K562 (cell line): Measurements from ENCODE around the gene RNF26. TPM values are rescaled to one million over a fixed set of nuclear protein-coding genes. Genes with fewer than 3 reads are reported as not detected.

Experiments used
- CBX3 ChIP-seq, 2 experiments: IDR thresholded peaks; 1 replicate in 1 of 2; 2 replicates in 1 of 2; pipeline ENCODE4 v1.6.1; 2012; ENCODE audit warnings: inconsistent platforms in 2 of 2, low read length in 2 of 2, borderline replicate concordance in 1 of 2, control low read depth in 1 of 2
- FOXK2 ChIP-seq, 2 experiments: fragments of 450-650 bp; IDR thresholded peaks in 1 of 2; conservative IDR thresholded peaks in 1 of 2; 2 replicates each; pipeline ENCODE4 v1.6.1; 2016; ENCODE audit warnings: low read depth in 2 of 2, mild to moderate bottlenecking in 1 of 2
- LEF1 ChIP-seq: fragments of 450-650 bp; IDR thresholded peaks from 2 replicates; pipeline ENCODE4 v1.6.1; 2016; ENCODE audit warnings: mild to moderate bottlenecking
- NR3C1 ChIP-seq: sonication (generic); formaldehyde crosslinking; IDR thresholded peaks from 2 replicates; pipeline ENCODE4 v1.8.1; 2022; ENCODE audit warnings: missing genetic modification reagents
- OTX1 ChIP-seq: fragments of 450-650 bp; formaldehyde crosslinking; IDR thresholded peaks from 2 replicates; pipeline ENCODE4 v1.4.0; 2022; ENCODE audit warnings: mild to moderate bottlenecking
- POLR2B ChIP-seq: fragments of 450-650 bp; IDR thresholded peaks from 2 replicates; pipeline ENCODE4 v1.6.1; 2018; ENCODE audit warnings: low read depth; ENCODE audit not compliant: partially characterized antibody
- RBM34 ChIP-seq: fragments of 200-400 bp; formaldehyde crosslinking; IDR thresholded peaks from 2 replicates; pipeline ENCODE4 v1.6.1; 2018; ENCODE audit warnings: low read length, borderline replicate concordance; ENCODE audit not compliant: insufficient read depth
- TEAD4 ChIP-seq, 2 experiments: sonication (generic) in 1 of 2; formaldehyde crosslinking in 1 of 2; IDR thresholded peaks; 2 replicates each; pipeline versions ENCODE4 v1.6.1 to v1.8.0; 2012 to 2022; ENCODE audit warnings: borderline replicate concordance in 1 of 2, inconsistent platforms in 1 of 2, low read length in 1 of 2, mild to moderate bottlenecking in 1 of 2, missing genetic modification reagents in 1 of 2
- ZNF175 ChIP-seq: fragments of 200-800 bp; sonication (Bioruptor generic); IDR thresholded peaks from 2 replicates; pipeline ENCODE4 v1.6.1; 2016; ENCODE audit warnings: low read depth, mild to moderate bottlenecking, missing genetic modification characterization, missing compliant biosample characterization
- polyA plus RNA-seq, 8 experiments: library from polyadenylated mRNA; depleted of rRNA in 4 of 8; stranded (reverse) in 5 of 8; unstranded in 3 of 8; fragments of >200 nt; fragmentation: Nextera tagmentation in 2 of 8; fragmentation: Illumina TruSeq in 1 of 8; extraction: Ambion mirVana in 2 of 8; extraction: Trizol in 1 of 8; gene quantifications; 2 replicates each; pipeline versions ENCODE4 v1.2.1 to v1.2.3, GENCODE V29; 2011 to 2014; ENCODE audit warnings: inconsistent platforms in 1 of 8, missing spikeins in 1 of 8
- total RNA-seq, 7 experiments: library from RNA; depleted of rRNA in 6 of 7; stranded (reverse); fragments of >200 nt in 6 of 7; fragmentation: Illumina TruSeq in 2 of 7; extraction: Trizol in 2 of 7; gene quantifications; 2 replicates each; pipeline versions ENCODE4 v1.2.1 to v1.2.3, GENCODE V29; 2011 to 2021; ENCODE audit warnings: low replicate concordance in 1 of 7
- TF ChIP-seq, protein P1 (sequence below): sonication (generic); formaldehyde crosslinking; IDR thresholded peaks from 2 replicates; pipeline ENCODE4 v1.8.1; 2023; ENCODE audit warnings: missing genetic modification reagents, mild to moderate bottlenecking, borderline replicate concordance
- TF ChIP-seq, protein P2 (sequence below): sonication (generic); formaldehyde crosslinking; IDR thresholded peaks from 2 replicates; pipeline ENCODE4 v1.8.0; 2022; ENCODE audit warnings: missing genetic modification reagents, mild to moderate bottlenecking, borderline replicate concordance
- TF ChIP-seq, protein P3 (sequence below): fragments of 150-350 bp; conservative IDR thresholded peaks from 2 replicates; pipeline ENCODE4 v1.6.1; 2014; ENCODE audit warnings: low read length
- TF ChIP-seq, protein P4 (sequence below): sonication (generic); formaldehyde crosslinking; IDR thresholded peaks from 2 replicates; pipeline ENCODE4 v1.8.1; 2023; ENCODE audit warnings: mild to moderate bottlenecking, missing genetic modification reagents

RNF26 gene
- total and polyA plus RNA-seq, 9 of the 15 experiments (the other 6 are each of a cell fraction or from before 2014, with no cell fraction given), result 5.3 to 53.6 (median 12.7) TPM

DNA sequence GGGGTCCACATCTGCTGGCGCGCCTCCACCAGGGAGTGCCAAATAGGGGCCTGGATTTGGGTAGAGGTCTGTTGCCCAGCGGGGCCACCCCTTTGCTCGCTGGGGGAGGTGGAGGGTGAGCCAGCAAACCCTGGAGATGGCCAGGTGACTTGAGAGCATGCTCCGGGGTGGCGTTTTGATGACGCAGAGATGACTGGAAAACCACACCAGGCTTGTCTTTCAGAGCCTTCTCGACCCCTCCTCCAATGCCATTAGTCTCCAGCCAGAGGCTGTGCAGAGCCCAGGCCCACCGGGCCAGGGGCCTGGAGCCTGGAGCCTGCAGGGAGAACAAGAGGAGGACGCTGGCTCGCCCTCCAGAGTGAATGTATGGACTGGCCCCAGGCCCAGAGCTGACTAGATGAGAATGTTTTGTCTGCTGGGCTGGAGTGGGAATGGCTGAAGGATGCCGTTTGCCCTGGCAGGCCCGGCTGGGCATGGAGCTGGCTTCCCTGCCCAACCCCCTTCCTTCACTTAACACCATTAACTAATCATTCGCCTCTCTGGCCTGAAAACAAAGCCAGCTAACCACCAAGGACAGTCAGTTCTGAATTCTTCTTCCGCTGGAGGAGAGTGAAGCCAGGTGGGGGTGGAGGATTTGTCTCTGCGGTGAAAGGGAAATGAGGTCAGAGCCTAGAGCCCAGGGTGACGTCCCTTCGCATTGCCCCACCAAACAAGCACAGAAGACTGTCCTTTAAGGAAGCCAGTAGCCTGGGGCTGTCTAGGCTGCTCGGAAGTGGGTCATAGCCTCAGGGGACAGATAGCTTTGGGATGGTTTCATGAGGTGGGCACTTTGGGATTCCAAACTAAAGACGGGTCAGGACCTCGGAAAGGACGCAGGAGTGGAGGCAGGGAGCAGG lies 15.8 kb upstream of the RNF26 start (continued):
- peak; percentile 87 for TF ChIP-seq POLR2B
- TF ChIP-seq, protein P1, sequence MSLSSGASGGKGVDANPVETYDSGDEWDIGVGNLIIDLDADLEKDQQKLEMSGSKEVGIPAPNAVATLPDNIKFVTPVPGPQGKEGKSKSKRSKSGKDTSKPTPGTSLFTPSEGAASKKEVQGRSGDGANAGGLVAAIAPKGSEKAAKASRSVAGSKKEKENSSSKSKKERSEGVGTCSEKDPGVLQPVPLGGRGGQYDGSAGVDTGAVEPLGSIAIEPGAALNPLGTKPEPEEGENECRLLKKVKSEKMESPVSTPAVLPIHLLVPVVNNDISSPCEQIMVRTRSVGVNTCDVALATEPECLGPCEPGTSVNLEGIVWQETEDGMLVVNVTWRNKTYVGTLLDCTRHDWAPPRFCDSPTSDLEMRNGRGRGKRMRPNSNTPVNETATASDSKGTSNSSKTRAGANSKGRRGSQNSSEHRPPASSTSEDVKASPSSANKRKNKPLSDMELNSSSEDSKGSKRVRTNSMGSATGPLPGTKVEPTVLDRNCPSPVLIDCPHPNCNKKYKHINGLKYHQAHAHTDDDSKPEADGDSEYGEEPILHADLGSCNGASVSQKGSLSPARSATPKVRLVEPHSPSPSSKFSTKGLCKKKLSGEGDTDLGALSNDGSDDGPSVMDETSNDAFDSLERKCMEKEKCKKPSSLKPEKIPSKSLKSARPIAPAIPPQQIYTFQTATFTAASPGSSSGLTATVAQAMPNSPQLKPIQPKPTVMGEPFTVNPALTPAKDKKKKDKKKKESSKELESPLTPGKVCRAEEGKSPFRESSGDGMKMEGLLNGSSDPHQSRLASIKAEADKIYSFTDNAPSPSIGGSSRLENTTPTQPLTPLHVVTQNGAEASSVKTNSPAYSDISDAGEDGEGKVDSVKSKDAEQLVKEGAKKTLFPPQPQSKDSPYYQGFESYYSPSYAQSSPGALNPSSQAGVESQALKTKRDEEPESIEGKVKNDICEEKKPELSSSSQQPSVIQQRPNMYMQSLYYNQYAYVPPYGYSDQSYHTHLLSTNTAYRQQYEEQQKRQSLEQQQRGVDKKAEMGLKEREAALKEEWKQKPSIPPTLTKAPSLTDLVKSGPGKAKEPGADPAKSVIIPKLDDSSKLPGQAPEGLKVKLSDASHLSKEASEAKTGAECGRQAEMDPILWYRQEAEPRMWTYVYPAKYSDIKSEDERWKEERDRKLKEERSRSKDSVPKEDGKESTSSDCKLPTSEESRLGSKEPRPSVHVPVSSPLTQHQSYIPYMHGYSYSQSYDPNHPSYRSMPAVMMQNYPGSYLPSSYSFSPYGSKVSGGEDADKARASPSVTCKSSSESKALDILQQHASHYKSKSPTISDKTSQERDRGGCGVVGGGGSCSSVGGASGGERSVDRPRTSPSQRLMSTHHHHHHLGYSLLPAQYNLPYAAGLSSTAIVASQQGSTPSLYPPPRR, result 0 out of 2 replicates have a peak, but pooled peaks have one; percentile 29
- TF ChIP-seq LEF1, result peak; percentile 27
- 0 out of 4 replicates have a peak, but pooled peaks of 1 of the 2 experiments have one; percentile 33 for TF ChIP-seq FOXK2 (conservative IDR thresholded peaks at IDR 0.05 in 1 of 2, IDR thresholded peaks at IDR 0.05 in 1 of 2; ENCODE audit: low read depth in 2 of 2)
- TF ChIP-seq CBX3 (IDR thresholded peaks at IDR 0.05; ENCODE audit: borderline replicate concordance in 1 of 2, low read length in 2 of 2), result 0 out of 3 replicates have a peak, but pooled peaks of 1 of the 2 experiments have one; percentile 20
- TF ChIP-seq OTX1 (CRISPR knock-in tag), result no peak
- TF ChIP-seq NR3C1 (CRISPR knock-in tag), result no peak
- TF ChIP-seq TEAD4 (IDR thresholded peaks at IDR 0.05; ENCODE audit: low read length), result no peak
- TF ChIP-seq TEAD4 (CRISPR knock-in tag; IDR thresholded peaks at IDR 0.05; ENCODE audit: borderline replicate concordance), result no peak
- TF ChIP-seq, protein P2, sequence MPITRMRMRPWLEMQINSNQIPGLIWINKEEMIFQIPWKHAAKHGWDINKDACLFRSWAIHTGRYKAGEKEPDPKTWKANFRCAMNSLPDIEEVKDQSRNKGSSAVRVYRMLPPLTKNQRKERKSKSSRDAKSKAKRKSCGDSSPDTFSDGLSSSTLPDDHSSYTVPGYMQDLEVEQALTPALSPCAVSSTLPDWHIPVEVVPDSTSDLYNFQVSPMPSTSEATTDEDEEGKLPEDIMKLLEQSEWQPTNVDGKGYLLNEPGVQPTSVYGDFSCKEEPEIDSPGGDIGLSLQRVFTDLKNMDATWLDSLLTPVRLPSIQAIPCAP (CRISPR knock-in tag), result 0 out of 2 replicates have a peak, but pooled peaks have one; percentile 54
- no peak for TF ChIP-seq ZNF175
- TF ChIP-seq, protein P3, sequence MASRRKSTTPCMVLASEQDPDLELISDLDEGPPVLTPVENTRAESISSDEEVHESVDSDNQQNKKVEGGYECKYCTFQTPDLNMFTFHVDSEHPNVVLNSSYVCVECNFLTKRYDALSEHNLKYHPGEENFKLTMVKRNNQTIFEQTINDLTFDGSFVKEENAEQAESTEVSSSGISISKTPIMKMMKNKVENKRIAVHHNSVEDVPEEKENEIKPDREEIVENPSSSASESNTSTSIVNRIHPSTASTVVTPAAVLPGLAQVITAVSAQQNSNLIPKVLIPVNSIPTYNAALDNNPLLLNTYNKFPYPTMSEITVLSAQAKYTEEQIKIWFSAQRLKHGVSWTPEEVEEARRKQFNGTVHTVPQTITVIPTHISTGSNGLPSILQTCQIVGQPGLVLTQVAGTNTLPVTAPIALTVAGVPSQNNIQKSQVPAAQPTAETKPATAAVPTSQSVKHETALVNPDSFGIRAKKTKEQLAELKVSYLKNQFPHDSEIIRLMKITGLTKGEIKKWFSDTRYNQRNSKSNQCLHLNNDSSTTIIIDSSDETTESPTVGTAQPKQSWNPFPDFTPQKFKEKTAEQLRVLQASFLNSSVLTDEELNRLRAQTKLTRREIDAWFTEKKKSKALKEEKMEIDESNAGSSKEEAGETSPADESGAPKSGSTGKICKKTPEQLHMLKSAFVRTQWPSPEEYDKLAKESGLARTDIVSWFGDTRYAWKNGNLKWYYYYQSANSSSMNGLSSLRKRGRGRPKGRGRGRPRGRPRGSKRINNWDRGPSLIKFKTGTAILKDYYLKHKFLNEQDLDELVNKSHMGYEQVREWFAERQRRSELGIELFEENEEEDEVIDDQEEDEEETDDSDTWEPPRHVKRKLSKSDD, result no peak
- no peak for TF ChIP-seq RBM34
- TF ChIP-seq, protein P4, sequence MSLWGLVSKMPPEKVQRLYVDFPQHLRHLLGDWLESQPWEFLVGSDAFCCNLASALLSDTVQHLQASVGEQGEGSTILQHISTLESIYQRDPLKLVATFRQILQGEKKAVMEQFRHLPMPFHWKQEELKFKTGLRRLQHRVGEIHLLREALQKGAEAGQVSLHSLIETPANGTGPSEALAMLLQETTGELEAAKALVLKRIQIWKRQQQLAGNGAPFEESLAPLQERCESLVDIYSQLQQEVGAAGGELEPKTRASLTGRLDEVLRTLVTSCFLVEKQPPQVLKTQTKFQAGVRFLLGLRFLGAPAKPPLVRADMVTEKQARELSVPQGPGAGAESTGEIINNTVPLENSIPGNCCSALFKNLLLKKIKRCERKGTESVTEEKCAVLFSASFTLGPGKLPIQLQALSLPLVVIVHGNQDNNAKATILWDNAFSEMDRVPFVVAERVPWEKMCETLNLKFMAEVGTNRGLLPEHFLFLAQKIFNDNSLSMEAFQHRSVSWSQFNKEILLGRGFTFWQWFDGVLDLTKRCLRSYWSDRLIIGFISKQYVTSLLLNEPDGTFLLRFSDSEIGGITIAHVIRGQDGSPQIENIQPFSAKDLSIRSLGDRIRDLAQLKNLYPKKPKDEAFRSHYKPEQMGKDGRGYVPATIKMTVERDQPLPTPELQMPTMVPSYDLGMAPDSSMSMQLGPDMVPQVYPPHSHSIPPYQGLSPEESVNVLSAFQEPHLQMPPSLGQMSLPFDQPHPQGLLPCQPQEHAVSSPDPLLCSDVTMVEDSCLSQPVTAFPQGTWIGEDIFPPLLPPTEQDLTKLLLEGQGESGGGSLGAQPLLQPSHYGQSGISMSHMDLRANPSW (CRISPR knock-in tag), result no peak
